HEK293 (cell line): ENCODE data around the gene RPL19.

Experiments used
- CTCF ChIA-PET: fragments of 350-600 bp; formaldehyde crosslinking; extraction: SDS; loops from one replicate; lab custom pipeline; 2021; ENCODE audit warnings: antibody characterized with exemption; lab: Yijun Ruan, JAX
- POLR2A ChIA-PET: fragments of 300-600 bp; formaldehyde crosslinking; extraction: SDS; loops from one replicate; lab custom pipeline; 2020; ENCODE audit warnings: antibody characterized with exemption, inconsistent platforms; lab: Yijun Ruan, JAX
- H3K27ac ChIP-seq: fragments of 200-500 bp; sonication (Bioruptor generic); 2 replicates; pipeline ENCODE4 v1.5.1; 2014; ENCODE audit warnings: low read depth, low read length, control low read depth, inconsistent platforms; ENCODE audit errors: extremely low read depth
- H3K36me3 ChIP-seq, 2 experiments: fragments of 200-500 bp in 1 of 2; sonication (Bioruptor generic) in 1 of 2; 1 replicate in 1 of 2; 2 replicates in 1 of 2; pipeline ENCODE4 v1.5.1; 2014 to 2017; ENCODE audit warnings: inconsistent platforms in 2 of 2, low read length in 2 of 2; ENCODE audit not compliant: control insufficient read depth in 2 of 2, insufficient read depth in 1 of 2
- H3K4me1 ChIP-seq: fragments of 200-500 bp; sonication (Bioruptor generic); 2 replicates; pipeline ENCODE4 v1.5.1; 2014; ENCODE audit warnings: mild to moderate bottlenecking, low read length, inconsistent platforms; ENCODE audit not compliant: control insufficient read depth, insufficient read depth
- H3K4me3 ChIP-seq: 2 replicates; pipeline ENCODE4 v1.5.1; 2011; ENCODE audit warnings: low read depth, mild to moderate bottlenecking, control low read depth, low read length, moderate library complexity
- H3K9me3 ChIP-seq: fragments of 200-500 bp; sonication (Bioruptor generic); 2 replicates; pipeline ENCODE4 v1.5.1; 2014; ENCODE audit warnings: low read depth, low read length, inconsistent platforms; ENCODE audit not compliant: control insufficient read depth, insufficient read depth
- GLIS2 ChIP-seq: fragments of 450-650 bp; formaldehyde crosslinking; IDR thresholded peaks from 2 replicates; pipeline ENCODE4 v1.5.1; 2016; ENCODE audit warnings: missing biosample characterization, missing genetic modification characterization
- PRDM10 ChIP-seq: fragments of 450-650 bp; formaldehyde crosslinking; IDR thresholded peaks from 2 replicates; pipeline ENCODE4 v1.5.1; 2016; ENCODE audit warnings: missing biosample characterization, missing genetic modification characterization
- SP3 ChIP-seq: fragments of 450-650 bp; formaldehyde crosslinking; IDR thresholded peaks from 2 replicates; pipeline ENCODE4 v1.5.1; 2016; ENCODE audit warnings: missing biosample characterization, missing genetic modification characterization
- ZIC2 ChIP-seq: fragments of 450-650 bp; formaldehyde crosslinking; IDR thresholded peaks from 2 replicates; pipeline ENCODE4 v1.5.1; 2016; ENCODE audit warnings: missing biosample characterization, missing genetic modification characterization
- ZNF16 ChIP-seq: fragments of 450-650 bp; formaldehyde crosslinking; IDR thresholded peaks from 2 replicates; pipeline ENCODE4 v1.5.1; 2016; ENCODE audit warnings: low read depth, missing biosample characterization, missing genetic modification characterization
- ZNF214 ChIP-seq: fragments of 450-650 bp; formaldehyde crosslinking; IDR thresholded peaks from 2 replicates; pipeline ENCODE4 v1.5.1; 2017; ENCODE audit warnings: missing biosample characterization, mild to moderate bottlenecking, missing genetic modification characterization, borderline replicate concordance
- ZNF292 ChIP-seq: fragments of 450-650 bp; formaldehyde crosslinking; IDR thresholded peaks from 2 replicates; pipeline ENCODE4 v1.5.1; 2016; ENCODE audit warnings: low read depth, missing biosample characterization, missing genetic modification characterization, borderline replicate concordance
- ZNF560 ChIP-seq: fragments of 450-650 bp; formaldehyde crosslinking; IDR thresholded peaks from 2 replicates; pipeline ENCODE4 v1.5.1; 2017; ENCODE audit warnings: missing biosample characterization, missing genetic modification characterization, borderline replicate concordance
- ZNF623 ChIP-seq: fragments of 450-650 bp; formaldehyde crosslinking; IDR thresholded peaks from 2 replicates; pipeline ENCODE4 v1.5.1; 2016; ENCODE audit warnings: missing biosample characterization, missing genetic modification characterization
- ZNF791 ChIP-seq: fragments of 450-650 bp; formaldehyde crosslinking; IDR thresholded peaks from 2 replicates; pipeline ENCODE4 v1.5.1; 2016; ENCODE audit warnings: missing biosample characterization, missing genetic modification characterization
- ZSCAN5A ChIP-seq: fragments of 450-650 bp; formaldehyde crosslinking; IDR thresholded peaks from 2 replicates; pipeline ENCODE4 v1.5.1; 2016; ENCODE audit warnings: missing biosample characterization, missing genetic modification characterization

RPL19 gene

GRCh38 chr17:39165178-39165840 lies 34.8 kb upstream of the RPL19 start:
- 0 out of 2 replicates have a peak, but pooled peaks cover 4% of the 10 kb centered on the region for H3K4me1 ChIP-seq

GRCh38 chr17:39165841-39166349 lies 34.2 kb upstream of the RPL19 start, which contains the start of gene ARL5C:
Gene ARL5C (minus strand): TSS chr17:39166161. CDS start chr17:39165760, 401 bp downstream.
- Histone ChIP-seq H3K9me3 (no peaks in the 10 kb centered on the region), H3K4me1 (0 out of 2 replicates have a peak, but pooled peaks cover 4% of the 10 kb centered on the region), H3K27ac (no peak within 1 kb of the TSS), H3K36me3 (no peaks in the 10 kb centered on the region), H3K4me3 (no peak within 1 kb of the TSS)
- no peak for TF ChIP-seq SP3 (tag by site-specific recombination)
- TF ChIP-seq PRDM10 (tag by site-specific recombination) = peak; percentile 67
- no peak for TF ChIP-seq ZNF623
- no peak for TF ChIP-seq ZSCAN5A (tag by site-specific recombination)
- CTCF ChIA-PET = interaction anchor here (1.1 to 7.0 kb wide), 6 partner anchors 10 to 183 kb away, joined by 3 to 183 read pairs (median 39); no protein-coding TSS in a partner anchor
- POLR2A ChIA-PET = interaction anchor here (0.6 to 1.8 kb wide), 5 partner anchors 34 to 1028 kb away, joined by 3 to 23 read pairs (median 4); partner anchors contain the start of genes RPL19 and RPL23

More at GRCh38 chr17:39165178-39165840, 34.8 kb upstream of the RPL19 start:
- POLR2A ChIA-PET = interaction anchor here (0.7 to 1.9 kb wide), 14 partner anchors 8 to 311 kb away, joined by 3 to 25 read pairs (median 4); partner anchors contain the start of genes LASP1, RPL19, RPL23 and STAC2
- H3K9me3 ChIP-seq = no peaks in the 10 kb centered on the region
- CTCF ChIA-PET = interaction anchor here (0.6 to 7.0 kb wide), 46 partner anchors 9 to 502 kb away, joined by 3 to 183 read pairs (median 4); partner anchors contain the start of genes PLXDC1 and STAC2
- no peak overlapping the region for H3K27ac ChIP-seq
- no peaks in the 10 kb centered on the region for H3K36me3 ChIP-seq
- H3K4me3 ChIP-seq = no peak overlapping the region
- TF ChIP-seq ZNF292 (tag by site-specific recombination) (no peak), GLIS2 (0 out of 2 replicates have a peak, but pooled peaks have one; percentile 3)

GRCh38 chr17:39166437-39167335 lies 33.4 kb upstream of the RPL19 start:
- 0 out of 2 replicates have a peak, but pooled peaks cover 4% of the 10 kb centered on the region for H3K4me1 ChIP-seq
- H3K36me3 ChIP-seq = no peaks in the 10 kb centered on the region
- TF ChIP-seq ZNF16 (tag by site-specific recombination) = peak; percentile 91
- TF ChIP-seq ZIC2 (tag by site-specific recombination) = 0 out of 2 replicates have a peak, but pooled peaks have one; percentile 20
- no peak for TF ChIP-seq ZNF791
- no peak for TF ChIP-seq ZNF560 (tag by site-specific recombination)
- no peak for TF ChIP-seq ZNF214 (tag by site-specific recombination)
- ChIA-PET CTCF (interaction anchor here (0.5 to 7.0 kb wide), 10 partner anchors 8 to 321 kb away, joined by 3 to 183 read pairs (median 10); no protein-coding TSS in a partner anchor), POLR2A (interaction anchor here (0.6 to 1.3 kb wide), 4 partner anchors 13 to 1027 kb away, joined by 3 to 4 read pairs (median 4); partner anchors contain the start of gene RPL19)
- no peaks in the 10 kb centered on the region for H3K9me3 ChIP-seq
- no peak overlapping the region for H3K27ac ChIP-seq
- no peak overlapping the region for H3K4me3 ChIP-seq
